ENCODE data around the gene ZNF219.
A peak's percentile ranks its signal among the peaks of the same experiment; 100 is the strongest.

The ZNF219 gene

DNA sequence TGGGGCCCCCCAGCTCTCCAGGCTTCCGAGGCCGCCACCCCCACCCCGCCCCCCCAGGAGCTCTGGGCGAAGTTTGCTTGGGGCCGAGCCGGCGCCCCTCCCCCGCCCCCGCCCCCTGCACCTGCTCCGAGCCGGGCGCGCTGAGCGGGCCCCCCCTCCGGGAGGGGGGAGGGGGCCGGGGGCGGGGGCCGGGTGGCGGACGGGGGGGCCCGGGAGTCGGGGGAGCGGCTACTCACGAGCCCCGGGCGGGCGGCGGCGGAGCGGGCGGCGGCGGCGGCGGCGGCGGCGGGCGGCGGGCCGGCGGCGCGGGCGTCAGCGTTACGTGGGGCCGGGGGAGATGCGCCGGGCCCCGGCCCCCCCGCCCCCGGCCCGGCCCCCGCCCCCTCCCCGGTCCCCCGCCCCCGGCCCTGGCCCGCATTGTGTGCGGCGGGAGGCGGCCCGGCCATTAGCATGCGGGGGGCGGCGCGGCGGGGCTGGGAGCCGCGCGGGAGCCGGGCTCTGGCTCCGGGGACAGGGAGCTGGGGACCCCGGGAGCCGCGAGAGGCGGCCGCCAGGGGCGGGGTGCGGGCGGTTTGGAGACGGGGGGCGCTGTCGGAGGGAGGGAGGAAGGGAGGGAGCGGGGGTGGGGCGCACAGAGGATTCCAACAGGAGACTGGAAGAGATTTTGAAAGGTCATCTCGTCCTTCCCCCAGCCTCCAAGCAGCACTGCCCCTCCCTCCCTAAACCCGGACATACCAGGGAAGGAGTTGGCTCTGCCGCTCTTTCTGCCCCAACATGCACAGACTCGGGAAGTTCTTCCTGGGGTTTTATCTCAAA, at the start of gene ZNF219:
ZNF219 (minus strand) TSS at position 580 of the 816 bp plus-strand sequence. CDS start 5,064 bp downstream, outside the sequence.
- peak; percentile 24 for DNase-seq

DNA sequence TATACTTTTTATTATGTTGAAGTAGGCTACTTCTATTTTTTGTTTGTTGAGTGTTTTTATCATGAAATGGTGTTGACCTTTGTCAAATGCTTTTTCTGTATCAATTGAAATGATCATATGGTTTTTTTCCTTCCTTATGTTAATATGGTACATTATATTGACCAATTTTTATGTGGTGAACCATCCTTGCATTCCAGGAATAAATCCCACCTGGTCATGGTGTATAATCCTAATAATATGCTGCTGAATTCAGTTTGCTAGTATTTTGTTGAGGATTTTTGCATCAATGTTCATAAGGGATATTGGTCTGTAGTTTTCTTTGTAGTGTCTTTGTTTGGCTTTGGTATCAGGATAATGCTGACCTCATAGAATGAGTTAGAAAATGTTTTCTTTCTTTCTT, 47.0 kb upstream of the ZNF219 start:
- DNase-seq: no peak

DNA sequence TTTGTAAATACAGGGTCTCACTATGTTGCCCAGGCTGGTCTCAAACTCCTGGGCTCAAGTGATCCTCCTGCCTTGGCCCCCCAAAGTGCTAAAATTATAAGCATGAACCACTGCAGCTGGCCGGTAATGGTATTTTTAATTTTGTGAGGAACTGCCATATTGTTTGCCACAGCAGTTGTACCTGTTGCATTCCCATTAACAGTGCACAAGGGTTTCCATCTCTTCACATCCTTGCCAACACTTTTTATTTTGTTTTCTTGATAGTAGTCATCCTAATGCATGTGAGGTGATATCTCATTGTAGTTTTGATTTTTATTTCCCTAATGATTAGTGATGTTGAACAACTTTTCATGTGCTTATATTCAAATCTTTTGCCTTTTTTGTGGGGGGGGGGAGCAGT, 43.9 kb upstream of the ZNF219 start:
- DNase-seq: no peak

DNA sequence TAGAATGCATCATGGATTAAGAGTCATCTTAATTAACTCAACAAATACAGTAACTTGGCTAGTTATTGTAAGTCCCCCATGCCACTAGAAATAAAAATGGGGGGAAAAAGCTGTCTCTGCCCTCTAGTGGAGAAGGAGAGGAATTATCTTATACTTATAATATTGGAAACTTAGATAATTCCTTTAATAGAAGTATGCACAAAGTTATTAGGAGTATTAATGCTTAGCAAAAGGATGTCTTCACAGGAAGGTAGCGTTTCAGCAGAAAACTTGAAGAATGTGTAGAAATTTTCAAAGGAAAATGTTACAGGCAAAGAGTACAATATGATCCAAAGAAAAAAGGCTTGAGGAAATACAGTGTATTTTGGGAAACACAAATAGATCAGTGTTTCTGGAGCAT, 37.6 kb upstream of the ZNF219 start:
- peak; percentile 12 for DNase-seq

- no peak for DNase-seq
Observed at GRCh38 chr14:21133901-21134300, 35.4 kb upstream of the ZNF219 start.

- DNase-seq: no peak
Observed at GRCh38 chr14:21123429-21123828, 25.0 kb upstream of the ZNF219 start.

DNA sequence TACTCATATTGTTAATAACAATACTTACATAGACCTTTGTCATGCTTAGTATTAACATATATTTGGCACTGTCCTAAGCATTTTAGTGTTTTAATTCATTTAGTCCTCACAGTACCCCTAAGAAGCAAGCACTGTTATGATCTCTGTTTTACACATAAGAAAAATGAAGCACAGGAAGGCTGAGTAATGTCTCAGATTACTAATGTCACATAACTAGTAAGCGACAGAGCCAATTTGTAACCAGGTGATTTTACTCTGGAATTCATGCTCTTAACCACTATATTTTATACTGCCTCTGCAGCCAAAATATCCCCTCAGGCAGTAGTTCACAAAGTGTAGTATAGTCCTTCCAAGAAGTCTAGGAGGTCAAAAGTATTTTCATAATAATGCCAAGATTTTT, 22.7 kb upstream of the ZNF219 start:
- no peak for DNase-seq

- DNase-seq: no peak
Observed at GRCh38 chr14:21120686-21121085, 22.2 kb upstream of the ZNF219 start.

- DNase-seq: no peak
Observed at GRCh38 chr14:21118933-21119332, 20.5 kb upstream of the ZNF219 start.

DNA sequence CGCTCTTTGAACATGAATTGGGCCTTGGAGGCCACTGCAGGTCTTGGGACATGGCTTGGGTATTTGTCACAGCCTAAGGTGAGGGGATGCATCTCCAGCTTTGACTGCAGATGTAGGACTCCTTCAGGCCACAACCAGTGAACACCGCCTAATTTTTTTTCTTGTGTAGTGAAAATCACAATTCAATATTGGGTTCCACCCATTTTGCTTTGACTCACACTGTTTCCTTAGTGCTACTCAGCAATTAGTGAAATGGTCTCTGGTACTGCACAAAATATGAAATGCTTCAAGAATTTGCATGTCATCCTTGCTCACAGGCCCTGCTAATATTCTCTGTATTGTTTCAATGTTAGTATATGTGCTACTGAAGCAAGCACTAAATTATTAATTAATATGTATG, 14.9 kb upstream of the ZNF219 start:
- DNase-seq: no peak

DNA sequence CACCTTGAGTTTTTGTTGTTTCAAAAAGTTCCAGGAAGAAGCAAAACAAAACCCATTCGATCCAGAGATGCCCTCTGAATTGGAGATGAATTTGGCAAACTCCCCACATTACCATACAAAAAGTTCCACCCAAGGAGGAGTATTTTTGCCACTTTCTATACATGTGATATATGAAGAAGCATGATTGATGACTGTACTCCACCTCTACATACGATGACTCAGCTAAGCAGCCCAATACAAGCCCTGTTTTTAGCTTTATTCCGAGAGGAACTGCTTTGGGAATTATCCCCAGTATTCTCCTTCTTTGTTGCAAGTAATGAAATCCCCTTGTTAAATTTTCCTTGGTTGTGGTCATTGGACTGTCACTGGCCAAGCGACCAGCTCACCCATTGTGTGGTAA, 13.8 kb upstream of the ZNF219 start:
- no peak for DNase-seq

DNA sequence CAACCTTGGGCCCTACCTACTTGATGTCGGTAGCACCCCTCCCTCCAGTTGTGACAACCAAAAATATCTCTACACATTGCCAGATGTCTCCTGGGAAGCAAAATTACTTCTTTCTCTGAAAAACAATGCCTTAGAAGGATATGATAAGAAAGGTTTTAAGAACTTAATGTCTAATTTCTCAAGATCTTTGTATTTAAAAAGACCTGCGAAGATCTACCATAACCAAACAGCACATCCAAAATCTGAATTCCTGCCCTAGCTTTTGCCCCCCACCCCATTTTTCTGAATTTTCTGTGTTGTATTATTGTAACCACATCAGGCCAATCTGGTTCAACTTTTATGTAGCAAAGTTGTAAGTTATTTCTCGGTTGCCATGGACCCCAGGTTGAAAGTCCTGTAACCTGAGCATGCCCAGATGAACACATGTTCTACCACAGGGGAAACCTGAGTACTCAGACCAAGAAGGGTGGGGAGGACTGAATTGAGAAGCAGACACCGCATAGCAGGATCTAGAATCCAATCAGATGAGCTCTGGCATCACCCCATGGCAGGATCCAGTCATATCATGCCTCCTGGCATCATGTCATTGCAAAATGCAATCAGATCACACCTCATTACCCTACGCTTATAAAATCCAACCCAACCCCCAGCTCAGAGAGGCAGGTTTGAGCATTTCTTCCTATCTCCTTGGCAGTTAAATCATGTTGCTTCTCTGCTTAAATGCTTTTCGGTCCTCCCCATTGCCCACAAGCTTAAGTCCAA, 11.1 kb upstream of the ZNF219 start:
- DNase-seq: peak; percentile 12

- DNase-seq: no peak
Observed at GRCh38 chr14:21108791-21109190, 10.3 kb upstream of the ZNF219 start.

DNA sequence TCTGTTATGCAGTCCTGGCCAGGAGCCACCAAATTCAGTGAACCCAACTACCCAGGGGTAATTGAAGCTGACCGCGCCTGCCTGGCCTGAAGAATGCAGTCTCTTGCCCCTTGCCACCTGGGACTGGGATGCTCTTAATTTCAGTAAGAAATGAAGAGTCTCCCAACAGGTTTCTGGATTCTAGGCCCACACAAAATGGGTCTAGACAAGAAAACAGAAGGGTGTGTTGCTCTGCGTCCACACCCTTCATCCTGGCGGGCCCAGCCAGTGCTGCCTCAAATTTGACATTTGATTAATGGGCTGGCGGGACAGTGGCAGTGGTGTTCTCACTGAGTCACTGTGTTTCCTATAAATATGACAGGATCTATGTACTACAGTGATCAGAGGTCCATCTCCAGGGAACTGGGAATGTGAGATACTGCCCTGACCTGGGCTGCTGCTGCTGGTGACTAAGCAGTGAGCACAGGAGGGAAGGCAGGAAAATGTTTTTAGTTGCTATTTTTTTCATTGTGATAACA, 8.9 kb upstream of the ZNF219 start:
- no peak for DNase-seq

DNA sequence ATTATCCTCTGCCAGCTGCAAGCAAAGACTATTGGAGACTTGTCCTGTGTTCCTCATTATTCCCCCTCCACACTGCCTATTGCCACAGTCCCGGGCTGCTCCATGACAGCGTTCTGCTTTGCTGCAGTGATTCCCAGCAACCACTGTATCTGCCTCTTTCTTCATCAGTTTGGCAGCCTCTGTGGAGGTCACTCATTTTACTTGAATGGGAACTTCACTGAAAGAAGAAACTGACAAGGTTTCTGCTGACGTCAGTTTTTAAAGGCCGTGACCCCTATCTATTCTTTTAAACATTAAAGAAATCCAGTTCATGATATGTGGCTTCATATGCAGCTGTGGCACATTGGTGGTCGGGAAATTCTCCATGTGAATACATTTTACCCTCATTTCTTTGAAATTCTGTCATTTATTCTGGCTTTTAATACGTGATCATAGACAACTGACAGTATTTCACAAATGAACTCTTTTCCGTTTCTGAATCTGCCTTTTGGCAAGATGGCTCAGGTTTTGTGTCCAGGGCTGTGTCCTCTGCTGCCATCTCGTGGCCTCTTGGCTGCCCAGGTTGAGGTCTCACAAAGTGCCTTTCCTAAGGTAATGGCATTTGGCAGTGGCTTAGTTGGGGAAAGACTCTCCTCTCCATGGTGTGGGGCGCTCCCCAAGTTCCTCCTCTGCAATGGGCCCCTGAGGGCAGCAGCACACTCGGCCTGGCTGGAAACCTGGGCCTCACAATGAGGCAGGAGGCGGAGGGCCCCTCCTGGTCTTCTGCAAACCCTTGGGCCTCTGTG, 8.2 kb upstream of the ZNF219 start:
- DNase-seq: peak; percentile 20

DNA sequence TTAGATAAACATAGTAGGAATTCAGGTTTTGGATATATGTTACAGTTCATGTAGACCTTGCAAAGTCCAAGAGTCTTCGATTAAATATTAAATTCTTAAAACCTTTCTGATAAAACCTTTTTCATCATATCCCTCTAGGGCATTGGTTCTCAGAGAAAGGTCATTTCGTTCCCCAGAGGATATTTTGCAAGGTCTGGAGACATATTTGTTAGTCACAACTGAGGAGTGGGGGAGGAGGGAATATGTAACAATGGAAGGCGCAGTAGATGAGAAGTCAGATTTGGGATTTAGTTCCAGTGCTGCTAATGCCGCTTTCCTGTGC, 7.7 kb upstream of the ZNF219 start:
- no peak for DNase-seq

DNA sequence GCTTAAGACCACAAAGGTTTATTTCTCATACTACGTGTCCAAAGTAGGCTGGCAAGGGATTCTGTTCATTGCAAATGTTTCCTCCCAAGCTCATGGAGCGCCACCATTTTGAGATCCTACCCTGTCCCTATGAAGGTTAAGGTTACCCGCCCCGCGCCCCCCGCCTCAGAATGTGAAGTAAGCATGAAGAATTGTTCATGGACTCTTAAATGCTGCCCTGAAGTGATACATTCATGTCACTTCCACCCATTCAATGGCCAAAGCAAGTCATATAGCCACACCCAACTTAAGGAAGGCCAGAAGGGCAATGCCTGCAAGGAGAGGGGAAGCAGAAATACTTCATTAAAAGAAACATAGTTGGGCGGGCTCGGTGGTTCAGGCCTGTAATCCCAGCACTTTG, 6.6 kb upstream of the ZNF219 start:
- no peak for DNase-seq

DNA sequence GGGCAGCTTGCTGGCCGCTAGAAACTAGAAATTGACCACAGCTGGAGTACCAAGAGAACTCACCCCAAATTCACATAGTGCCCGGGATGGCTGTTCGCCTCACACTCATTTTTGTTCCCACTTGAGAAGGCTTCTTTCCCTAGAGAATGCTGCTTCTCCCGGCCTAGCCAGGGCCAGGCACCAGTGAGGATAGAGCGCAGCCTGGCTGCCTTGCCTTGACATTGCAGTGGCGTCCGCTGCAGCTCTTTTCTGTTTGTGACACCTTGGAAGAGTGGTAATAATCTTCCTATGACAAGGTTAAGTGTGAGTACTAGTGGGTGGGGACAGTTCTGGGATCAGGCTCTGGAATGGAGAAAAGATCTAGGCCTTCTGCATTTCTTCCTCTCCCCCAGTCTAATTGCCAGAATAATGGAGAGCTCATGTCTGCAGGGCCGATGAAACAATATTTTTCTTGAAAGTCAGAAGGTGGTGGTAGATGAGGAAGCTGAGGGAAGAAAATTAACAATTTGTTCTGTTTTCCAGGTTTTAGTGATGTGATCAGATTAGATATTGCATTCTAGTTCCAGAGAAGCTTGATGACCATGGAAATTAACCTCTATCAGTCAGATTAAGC, 6.1 kb upstream of the ZNF219 start:
- DNase-seq: peak; percentile 69

DNA sequence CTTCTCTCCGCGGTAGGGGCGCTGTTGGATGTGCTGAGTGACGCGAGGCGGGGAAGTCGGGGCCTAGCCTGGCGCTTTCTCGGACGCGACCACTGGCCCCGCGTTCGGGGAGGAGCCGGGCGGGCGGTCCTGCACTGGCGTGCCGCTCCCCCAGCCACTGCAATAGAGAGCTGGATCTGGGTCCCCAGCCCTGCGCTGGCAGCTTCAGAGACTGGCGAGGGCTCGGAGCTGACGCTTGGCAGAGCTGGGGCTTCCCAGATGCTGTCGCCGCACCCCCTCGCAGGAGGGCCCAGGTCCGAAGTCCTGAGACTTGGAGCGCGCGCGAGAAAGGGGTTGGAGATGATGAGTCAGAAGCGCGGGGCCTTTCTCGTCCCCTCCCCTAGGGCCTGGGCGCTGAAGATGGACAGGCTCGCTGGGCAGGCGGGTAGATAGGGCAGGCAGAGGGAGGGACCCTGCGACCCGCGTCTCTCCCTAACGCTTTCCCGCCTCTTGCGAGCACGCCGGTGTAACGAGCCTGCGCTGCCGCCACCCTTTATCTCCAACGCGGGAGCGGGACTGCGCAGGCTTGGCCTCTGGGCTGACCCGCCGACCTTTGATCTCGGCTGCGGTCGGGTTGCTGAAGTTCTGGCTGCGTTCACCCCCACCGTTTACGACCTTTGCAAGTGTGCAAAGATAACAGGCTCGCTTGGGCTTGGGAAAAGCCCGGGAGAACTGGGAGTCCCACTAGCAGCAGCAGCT, 5.4 kb upstream of the ZNF219 start:
- peak; percentile 90 for DNase-seq

GRCh38 chr14:21103411-21103709, 4.9 kb upstream of the ZNF219 start:
- DNase-seq: no peak

DNA sequence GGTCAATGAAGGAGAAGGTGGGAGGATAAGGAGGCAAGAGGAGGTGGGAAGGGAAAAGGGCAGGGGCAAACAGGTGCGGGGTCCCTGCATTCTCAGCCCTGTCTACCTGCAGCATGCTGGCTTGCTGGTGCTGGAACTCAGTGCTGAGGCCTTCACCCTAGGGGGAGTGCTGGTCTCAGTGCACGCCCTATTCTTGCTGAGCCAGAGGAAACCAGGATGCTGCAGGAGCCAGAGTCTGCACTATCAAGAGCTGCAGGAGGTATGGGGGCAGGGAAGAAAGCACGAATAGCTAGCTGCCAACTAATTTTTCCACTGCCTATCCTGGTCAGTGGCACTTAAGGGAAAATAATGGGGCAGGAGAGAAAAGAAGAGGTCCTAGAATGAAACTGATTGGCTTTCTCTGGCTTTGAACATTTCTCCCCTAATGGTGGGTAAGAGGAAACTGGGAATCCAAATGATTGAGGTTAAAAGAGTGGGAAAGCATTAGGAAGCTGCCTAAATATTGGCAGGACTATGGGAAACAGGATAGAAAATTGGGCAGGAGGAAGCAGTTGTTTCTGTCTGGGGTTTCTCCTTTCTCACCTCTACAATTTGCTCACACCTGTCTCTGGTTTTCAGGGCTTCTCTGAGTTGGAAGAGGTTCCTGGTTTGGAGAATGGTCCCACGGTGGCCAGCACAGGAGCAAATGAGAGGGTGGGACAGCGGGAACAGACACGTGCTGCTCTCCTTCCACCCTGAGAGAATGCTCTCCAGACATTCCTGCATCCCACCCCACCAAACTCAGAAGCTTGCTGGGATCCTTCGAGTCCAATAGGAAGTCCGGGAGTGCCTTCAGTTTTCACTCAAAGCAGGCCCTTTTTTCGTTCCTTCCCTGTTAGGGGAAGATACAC, 4.3 kb upstream of the ZNF219 start:
- no peak for DNase-seq
